Measurements from ENCODE around the gene ZNF479.

DNA sequence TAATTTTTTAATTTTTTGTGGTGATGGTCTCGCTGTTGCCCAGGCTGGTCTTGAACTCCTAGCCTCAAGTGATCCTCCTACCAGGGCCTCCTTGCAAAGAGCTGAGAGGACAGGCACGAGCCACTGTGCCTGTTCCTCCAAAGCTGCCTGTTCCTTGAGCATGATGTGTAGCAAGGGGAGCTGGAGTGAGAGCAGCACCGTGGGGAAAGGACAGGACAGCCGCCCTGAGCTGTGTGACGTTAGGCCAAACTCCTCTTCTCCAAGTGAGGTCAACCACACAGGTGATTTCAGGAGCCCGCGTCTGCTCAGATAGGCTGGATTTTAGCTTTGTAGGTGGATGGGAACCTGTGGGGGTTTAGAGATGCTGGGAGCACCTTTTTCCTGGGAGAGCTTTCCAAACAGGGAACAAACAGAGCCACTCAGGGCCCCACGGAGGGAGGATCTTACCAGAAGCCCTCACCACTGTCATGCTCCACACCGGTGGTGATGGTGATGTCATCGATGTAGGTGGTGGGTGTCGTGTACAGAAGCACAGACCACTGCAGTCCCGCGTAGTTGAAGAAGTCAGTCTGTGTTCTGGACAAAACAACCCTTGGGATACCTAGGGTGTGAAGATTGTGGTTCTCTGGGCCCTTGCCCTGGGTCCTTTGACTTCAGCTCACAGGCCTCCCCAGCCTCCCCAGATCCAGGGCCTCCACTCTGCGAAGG, 44.8 kb upstream of the ZNF479 start:
- TF ChIP-seq, protein P1, sequence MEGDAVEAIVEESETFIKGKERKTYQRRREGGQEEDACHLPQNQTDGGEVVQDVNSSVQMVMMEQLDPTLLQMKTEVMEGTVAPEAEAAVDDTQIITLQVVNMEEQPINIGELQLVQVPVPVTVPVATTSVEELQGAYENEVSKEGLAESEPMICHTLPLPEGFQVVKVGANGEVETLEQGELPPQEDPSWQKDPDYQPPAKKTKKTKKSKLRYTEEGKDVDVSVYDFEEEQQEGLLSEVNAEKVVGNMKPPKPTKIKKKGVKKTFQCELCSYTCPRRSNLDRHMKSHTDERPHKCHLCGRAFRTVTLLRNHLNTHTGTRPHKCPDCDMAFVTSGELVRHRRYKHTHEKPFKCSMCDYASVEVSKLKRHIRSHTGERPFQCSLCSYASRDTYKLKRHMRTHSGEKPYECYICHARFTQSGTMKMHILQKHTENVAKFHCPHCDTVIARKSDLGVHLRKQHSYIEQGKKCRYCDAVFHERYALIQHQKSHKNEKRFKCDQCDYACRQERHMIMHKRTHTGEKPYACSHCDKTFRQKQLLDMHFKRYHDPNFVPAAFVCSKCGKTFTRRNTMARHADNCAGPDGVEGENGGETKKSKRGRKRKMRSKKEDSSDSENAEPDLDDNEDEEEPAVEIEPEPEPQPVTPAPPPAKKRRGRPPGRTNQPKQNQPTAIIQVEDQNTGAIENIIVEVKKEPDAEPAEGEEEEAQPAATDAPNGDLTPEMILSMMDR (IDR thresholded peaks at IDR 0.05; ENCODE audit: poor library complexity, severe bottlenecking) = no peak
- TF ChIP-seq, protein P2, sequence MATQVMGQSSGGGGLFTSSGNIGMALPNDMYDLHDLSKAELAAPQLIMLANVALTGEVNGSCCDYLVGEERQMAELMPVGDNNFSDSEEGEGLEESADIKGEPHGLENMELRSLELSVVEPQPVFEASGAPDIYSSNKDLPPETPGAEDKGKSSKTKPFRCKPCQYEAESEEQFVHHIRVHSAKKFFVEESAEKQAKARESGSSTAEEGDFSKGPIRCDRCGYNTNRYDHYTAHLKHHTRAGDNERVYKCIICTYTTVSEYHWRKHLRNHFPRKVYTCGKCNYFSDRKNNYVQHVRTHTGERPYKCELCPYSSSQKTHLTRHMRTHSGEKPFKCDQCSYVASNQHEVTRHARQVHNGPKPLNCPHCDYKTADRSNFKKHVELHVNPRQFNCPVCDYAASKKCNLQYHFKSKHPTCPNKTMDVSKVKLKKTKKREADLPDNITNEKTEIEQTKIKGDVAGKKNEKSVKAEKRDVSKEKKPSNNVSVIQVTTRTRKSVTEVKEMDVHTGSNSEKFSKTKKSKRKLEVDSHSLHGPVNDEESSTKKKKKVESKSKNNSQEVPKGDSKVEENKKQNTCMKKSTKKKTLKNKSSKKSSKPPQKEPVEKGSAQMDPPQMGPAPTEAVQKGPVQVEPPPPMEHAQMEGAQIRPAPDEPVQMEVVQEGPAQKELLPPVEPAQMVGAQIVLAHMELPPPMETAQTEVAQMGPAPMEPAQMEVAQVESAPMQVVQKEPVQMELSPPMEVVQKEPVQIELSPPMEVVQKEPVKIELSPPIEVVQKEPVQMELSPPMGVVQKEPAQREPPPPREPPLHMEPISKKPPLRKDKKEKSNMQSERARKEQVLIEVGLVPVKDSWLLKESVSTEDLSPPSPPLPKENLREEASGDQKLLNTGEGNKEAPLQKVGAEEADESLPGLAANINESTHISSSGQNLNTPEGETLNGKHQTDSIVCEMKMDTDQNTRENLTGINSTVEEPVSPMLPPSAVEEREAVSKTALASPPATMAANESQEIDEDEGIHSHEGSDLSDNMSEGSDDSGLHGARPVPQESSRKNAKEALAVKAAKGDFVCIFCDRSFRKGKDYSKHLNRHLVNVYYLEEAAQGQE (IDR thresholded peaks at IDR 0.05; ENCODE audit: borderline replicate concordance) = no peak
- TF ChIP-seq MXI1 (conservative IDR thresholded peaks at IDR 0.05; ENCODE audit: poor library complexity, severe bottlenecking) = no peak
- TF ChIP-seq TAF1 (IDR thresholded peaks at IDR 0.05; ENCODE audit: low read depth) = no peak
- no peak for TF ChIP-seq POLR2AphosphoS5 (IDR thresholded peaks at IDR 0.05)
- no peak for TF ChIP-seq EZH2 (IDR thresholded peaks at IDR 0.05; ENCODE audit: borderline replicate concordance, insufficient read depth, low read length, poor library complexity, severe bottlenecking)
- no peak for TF ChIP-seq SMC3 (conservative IDR thresholded peaks at IDR 0.05; ENCODE audit: poor library complexity)

Data from neural cell (in vitro differentiated cells).